Panc1 (cell line): ENCODE data around the gene IPO13. TPM values are rescaled to one million over a fixed set of nuclear protein-coding genes. Genes with fewer than 3 reads are reported as not detected.

Experiments
- ATAC-seq: fragments of 200-7000 bp; cut with Tn5 transposase; 2 replicates; pipeline ENCODE4 v1.9.1; 2020; ENCODE audit warnings: mild to moderate bottlenecking, moderate library complexity
- BruUV-seq: library from RNA; stranded (reverse); fragments of 400-500 nt; replicated peaks from 2 replicates; lab custom pipeline; 2021; lab: Mats Ljungman, UMichigan
- CTCF ChIA-PET: fragments of 300-600 bp; sonication (Branson Sonifier 250); formaldehyde crosslinking; loops from one replicate; lab custom pipeline; 2022; ENCODE audit warnings: antibody characterized with exemption; lab: Charles Lee
- POLR2A ChIA-PET: fragments of 300-600 bp; sonication (Branson Sonifier 250); formaldehyde crosslinking; loops from one replicate; lab custom pipeline; 2022; ENCODE audit warnings: antibody characterized with exemption; lab: Charles Lee
- DNase-seq: peaks from one replicate; pipeline ENCODE4 v3.0.0-alpha.2; 2010; ENCODE audit warnings: low read depth, low spot score
- H3K27ac ChIP-seq: 2 replicates; pipeline ENCODE4 v1.5.1; 2011; ENCODE audit warnings: mild to moderate bottlenecking, low read length, inconsistent platforms
- H3K27me3 ChIP-seq: fragments of 200-500 bp; sonication (Bioruptor generic); 2 replicates; pipeline ENCODE4 v1.6.0; 2014; ENCODE audit warnings: low read length, inconsistent platforms; ENCODE audit not compliant: control insufficient read depth, insufficient read depth
- H3K36me3 ChIP-seq: fragments of 200-500 bp; sonication (Bioruptor generic); 2 replicates; pipeline ENCODE4 v1.5.1; 2014; ENCODE audit warnings: inconsistent platforms, mild to moderate bottlenecking, low read length, moderate library complexity; ENCODE audit not compliant: control insufficient read depth, insufficient read depth
- H3K4me1 ChIP-seq: 2 replicates; pipeline ENCODE4 v1.5.1; 2011; ENCODE audit warnings: inconsistent platforms, mild to moderate bottlenecking, low read length, moderate library complexity; ENCODE audit not compliant: control insufficient read depth, insufficient read depth
- H3K4me3 ChIP-seq, 2 experiments: 2 replicates each; pipeline ENCODE4 v1.5.1; 2011 to 2012; ENCODE audit warnings: low read depth in 2 of 2, low read length in 2 of 2, mild to moderate bottlenecking in 2 of 2, inconsistent platforms in 1 of 2, moderate library complexity in 1 of 2
- H3K9me3 ChIP-seq: fragments of 200-500 bp; sonication (Bioruptor generic); 2 replicates; pipeline ENCODE4 v1.5.1; 2014; ENCODE audit warnings: low read depth, mild to moderate bottlenecking, inconsistent platforms, low read length, moderate library complexity; ENCODE audit not compliant: control insufficient read depth, insufficient read depth
- CTCF ChIP-seq: fragments of 450-650 bp; IDR thresholded peaks from 2 replicates; pipeline ENCODE4 v1.5.1; 2017; ENCODE audit warnings: mild to moderate bottlenecking
- POLR2AphosphoS5 ChIP-seq: IDR thresholded peaks from 2 replicates; pipeline ENCODE4 v1.6.1; 2012; ENCODE audit warnings: mild to moderate bottlenecking, low read depth, low read length, moderate library complexity
- REST ChIP-seq, 2 experiments: IDR thresholded peaks; 2 replicates each; pipeline ENCODE4 v1.6.1; 2011 to 2012; ENCODE audit warnings: low read depth in 2 of 2, control low read depth in 1 of 2, low read length in 1 of 2, mild to moderate bottlenecking in 1 of 2, moderate library complexity in 1 of 2; ENCODE audit not compliant: insufficient read depth in 1 of 2
- SIN3A ChIP-seq: IDR thresholded peaks from 2 replicates; pipeline ENCODE4 v1.6.1; 2012; ENCODE audit warnings: low read depth, mild to moderate bottlenecking, low read length, moderate library complexity, borderline replicate concordance; ENCODE audit not compliant: insufficient read depth
- TCF7L2 ChIP-seq: IDR thresholded peaks from 2 replicates; pipeline ENCODE4 v1.6.1; 2011; ENCODE audit warnings: mild to moderate bottlenecking, low read depth, low read length, inconsistent platforms
- in situ Hi-C: cut with HindIII; loops from 2 replicates; pipeline ENCODE4 v1.10.0; 2016; ENCODE audit warnings: low sequenced_read_pairs, low pct_unique_long_range_greater_than_20kb
- intact Hi-C: fragments of 100-400 bp; cut with micrococcal nuclease; formaldehyde crosslinking; loops from one replicate; pipeline ENCODE4 v1.10.0; 2022; ENCODE audit not compliant: unreplicated experiment
- total RNA-seq: library from RNA; stranded (reverse); gene quantifications from one replicate; pipeline ENCODE4 v1.2.1, GENCODE V29; 2021; ENCODE audit not compliant: unreplicated experiment

The IPO13 gene
- total RNA-seq, 1 experiment from 2014 or later = 40.0 TPM

- no peaks in the 10 kb centered on the region for H3K4me1 ChIP-seq
- H3K27ac ChIP-seq = no peak overlapping the region
- H3K9me3 ChIP-seq = no peaks in the 10 kb centered on the region
- ATAC-seq = no peak
- in situ Hi-C loops = no loop called here
- no peak for DNase-seq
- BruUV-seq = no TSS peak
- no peaks in the 10 kb centered on the region for H3K36me3 ChIP-seq
- CTCF ChIA-PET = no interaction called here
- intact Hi-C loops = no loop called here
- no peak overlapping the region for H3K4me3 ChIP-seq
- TF ChIP-seq CTCF = no peak
- TF ChIP-seq TCF7L2 = no peak
- TF ChIP-seq REST (IDR thresholded peaks at IDR 0.05; ENCODE audit: insufficient read depth in 1 of 2, low read depth in 2 of 2, low read length in 1 of 2) = no peak
- no peak for TF ChIP-seq SIN3A
- no peak for TF ChIP-seq POLR2AphosphoS5
- POLR2A ChIA-PET = no interaction called here
- H3K27me3 ChIP-seq = no peaks in the 10 kb centered on the region
Observed at GRCh38 chr1:43910343-43910742, 36.4 kb upstream of the IPO13 start.

GRCh38 chr1:43912607-43913006 is 34.1 kb upstream of the IPO13 start:
- CTCF ChIA-PET = no interaction called here

More at GRCh38 chr1:43912607-43913006, 34.1 kb upstream of the IPO13 start:
- no TSS peak for BruUV-seq
- Histone ChIP-seq H3K27ac (no peak overlapping the region), H3K9me3 (no peaks in the 10 kb centered on the region), H3K36me3 (no peaks in the 10 kb centered on the region), H3K4me3 (no peak overlapping the region), H3K27me3 (no peaks in the 10 kb centered on the region), H3K4me1 (no peaks in the 10 kb centered on the region)
- intact Hi-C loops (no loop called here), in situ Hi-C loops (no loop called here)
- POLR2A ChIA-PET = no interaction called here
- ATAC-seq (peak; percentile 42; the same call in 1 of the 2 replicates), DNase-seq (no peak)
- TF ChIP-seq CTCF = no peak
- no peak for TF ChIP-seq TCF7L2
- TF ChIP-seq REST (IDR thresholded peaks at IDR 0.05; ENCODE audit: insufficient read depth in 1 of 2, low read depth in 2 of 2, low read length in 1 of 2) = no peak
- TF ChIP-seq SIN3A = no peak
- no peak for TF ChIP-seq POLR2AphosphoS5
